Heart left ventricle (tissue), 13 donors: ENCODE results near the gene CBY1.

Source experiments
- POLR2A ChIP-seq, 2 donors: fragments of 450-650 bp; IDR thresholded peaks; one replicate each; pipeline ENCODE4 v1.6.1; 2017; ENCODE audit warnings: antibody characterized with exemption in 2 of 2, mild to moderate bottlenecking in 2 of 2, moderate library complexity in 2 of 2
- TF ChIP-seq, protein P1 (sequence below), 12 donors: fragments of 200-600 bp; sonication (generic) in 4 of 12; IDR thresholded peaks; one replicate each; pipeline versions ENCODE4 v1.5.0 to v1.8.0; 2018 to 2022; ENCODE audit warnings: antibody characterized with exemption in 12 of 12, mild to moderate bottlenecking in 5 of 12
- donor health status: ischemic (EF 13 %, LVEDD 7.1; RV severe dilation, severe dysfunction).
- donor health status: DM: no; HTN: yes; CAD: no.
- donor health status: DM: no; HTN: no; CAD: no.
- donor health status: ischemic (EF 25% LVEDD 6.9; RV normal size, moderate dysfunction).
- donor health status: ischemic (EF 25% LVEDD 5.7; RV mildly dilated, moderate dysfunction).
- donor health status: ischemic (EF 35%, LVEDD 5.7; RV mildly dilated, moderate dysfunction).
- donor health status: nonischemic (EF 11% LVEDD 7.7; RV severe dilation, severe dysfunction).
- donor health status: DM: yes; HTN: yes; CAD: no.
- donor health status: PGD.
- donor health status: ischemic (EF 29% LVEDD 5.4; RV normal size, mild dysfunction).
- donor health status: nonischemic (EF 23%, LVEDD 6.1; RV moderate dilation, normal function).

DNA sequence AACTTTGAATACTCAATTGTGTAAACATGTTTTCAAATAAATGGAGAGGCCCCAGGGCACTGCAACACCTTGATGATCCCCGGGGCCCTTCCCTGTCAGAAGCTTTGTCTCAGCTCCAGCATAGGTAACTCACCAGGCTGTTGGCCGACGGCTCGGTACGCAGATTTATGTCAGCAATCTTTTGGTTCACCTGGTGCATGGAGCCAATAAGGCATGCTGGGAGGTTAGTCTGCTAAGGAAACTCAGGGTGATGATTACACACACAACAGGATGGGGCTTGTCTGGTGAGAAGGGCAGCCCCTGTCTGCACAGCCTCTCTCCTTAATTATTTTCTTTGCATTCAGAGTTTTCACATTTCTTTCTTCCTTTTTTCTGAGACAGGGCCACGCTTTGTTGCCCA lies 11.0 kb upstream of the CBY1 start:
- TF ChIP-seq, protein P1, sequence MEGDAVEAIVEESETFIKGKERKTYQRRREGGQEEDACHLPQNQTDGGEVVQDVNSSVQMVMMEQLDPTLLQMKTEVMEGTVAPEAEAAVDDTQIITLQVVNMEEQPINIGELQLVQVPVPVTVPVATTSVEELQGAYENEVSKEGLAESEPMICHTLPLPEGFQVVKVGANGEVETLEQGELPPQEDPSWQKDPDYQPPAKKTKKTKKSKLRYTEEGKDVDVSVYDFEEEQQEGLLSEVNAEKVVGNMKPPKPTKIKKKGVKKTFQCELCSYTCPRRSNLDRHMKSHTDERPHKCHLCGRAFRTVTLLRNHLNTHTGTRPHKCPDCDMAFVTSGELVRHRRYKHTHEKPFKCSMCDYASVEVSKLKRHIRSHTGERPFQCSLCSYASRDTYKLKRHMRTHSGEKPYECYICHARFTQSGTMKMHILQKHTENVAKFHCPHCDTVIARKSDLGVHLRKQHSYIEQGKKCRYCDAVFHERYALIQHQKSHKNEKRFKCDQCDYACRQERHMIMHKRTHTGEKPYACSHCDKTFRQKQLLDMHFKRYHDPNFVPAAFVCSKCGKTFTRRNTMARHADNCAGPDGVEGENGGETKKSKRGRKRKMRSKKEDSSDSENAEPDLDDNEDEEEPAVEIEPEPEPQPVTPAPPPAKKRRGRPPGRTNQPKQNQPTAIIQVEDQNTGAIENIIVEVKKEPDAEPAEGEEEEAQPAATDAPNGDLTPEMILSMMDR (IDR thresholded peaks at IDR 0.05) = no peak
- no peak for TF ChIP-seq POLR2A (IDR thresholded peaks at IDR 0.05)
